Activated T-helper 1 cell treated with anti-CD3 and anti-CD28 coated beads, Interleukin-2, amount 50 U/mL, for 16 hours (primary cell): ENCODE measurements around the gene ANKRD40.

ENCODE experiments used
- DNase-seq, 2 donors: peaks; one replicate each; pipeline ENCODE4 v3.0.0-alpha.2; 2020; ENCODE audit warnings: low read depth in 1 of 2, low spot score in 1 of 2

ANKRD40 gene

DNA sequence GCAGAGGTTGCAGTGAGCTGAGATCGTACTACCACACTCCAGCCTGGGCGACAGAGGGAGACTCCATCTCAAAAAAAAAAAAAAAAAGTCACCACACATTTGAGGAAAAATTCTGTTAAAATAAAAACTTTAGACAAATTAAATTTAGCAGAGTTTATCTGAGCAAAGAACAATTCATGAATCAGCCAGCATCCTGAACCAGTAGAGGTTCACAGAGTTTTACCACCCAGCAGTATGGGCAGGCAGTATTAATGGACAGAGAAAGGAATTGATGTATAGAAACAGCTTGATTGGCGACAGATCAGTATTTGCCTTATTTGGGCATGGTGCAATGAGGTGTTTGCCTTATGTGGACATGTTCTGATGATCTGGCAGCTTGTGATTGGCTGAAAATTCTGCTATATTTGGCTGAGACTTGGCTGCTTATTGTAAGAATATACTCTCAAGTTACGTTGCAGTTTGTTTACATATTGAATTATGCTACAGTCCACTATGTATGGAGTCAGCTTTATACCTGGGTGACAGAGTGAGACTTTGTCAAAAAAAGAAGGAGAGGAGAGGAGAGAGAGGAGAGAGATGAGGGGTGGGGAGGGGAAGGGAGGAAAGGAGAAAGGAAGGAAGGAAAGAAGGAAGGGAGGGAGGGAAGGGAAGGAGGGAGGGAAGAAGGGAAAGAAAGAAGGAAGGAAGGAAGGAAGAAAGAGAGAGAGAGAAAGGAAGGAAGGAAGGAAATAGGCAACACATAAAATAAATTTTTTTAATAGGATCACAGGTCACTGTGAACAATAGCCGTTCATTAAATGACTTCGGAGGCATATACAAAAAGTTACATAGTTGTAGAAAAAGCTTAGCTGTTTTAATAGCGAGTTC lies 58.4 kb downstream of the ANKRD40 start:
- DNase-seq, result no peak

- no peak for DNase-seq
Measured at GRCh38 chr17:50647187-50647586, 60.5 kb downstream of the ANKRD40 start.

DNA sequence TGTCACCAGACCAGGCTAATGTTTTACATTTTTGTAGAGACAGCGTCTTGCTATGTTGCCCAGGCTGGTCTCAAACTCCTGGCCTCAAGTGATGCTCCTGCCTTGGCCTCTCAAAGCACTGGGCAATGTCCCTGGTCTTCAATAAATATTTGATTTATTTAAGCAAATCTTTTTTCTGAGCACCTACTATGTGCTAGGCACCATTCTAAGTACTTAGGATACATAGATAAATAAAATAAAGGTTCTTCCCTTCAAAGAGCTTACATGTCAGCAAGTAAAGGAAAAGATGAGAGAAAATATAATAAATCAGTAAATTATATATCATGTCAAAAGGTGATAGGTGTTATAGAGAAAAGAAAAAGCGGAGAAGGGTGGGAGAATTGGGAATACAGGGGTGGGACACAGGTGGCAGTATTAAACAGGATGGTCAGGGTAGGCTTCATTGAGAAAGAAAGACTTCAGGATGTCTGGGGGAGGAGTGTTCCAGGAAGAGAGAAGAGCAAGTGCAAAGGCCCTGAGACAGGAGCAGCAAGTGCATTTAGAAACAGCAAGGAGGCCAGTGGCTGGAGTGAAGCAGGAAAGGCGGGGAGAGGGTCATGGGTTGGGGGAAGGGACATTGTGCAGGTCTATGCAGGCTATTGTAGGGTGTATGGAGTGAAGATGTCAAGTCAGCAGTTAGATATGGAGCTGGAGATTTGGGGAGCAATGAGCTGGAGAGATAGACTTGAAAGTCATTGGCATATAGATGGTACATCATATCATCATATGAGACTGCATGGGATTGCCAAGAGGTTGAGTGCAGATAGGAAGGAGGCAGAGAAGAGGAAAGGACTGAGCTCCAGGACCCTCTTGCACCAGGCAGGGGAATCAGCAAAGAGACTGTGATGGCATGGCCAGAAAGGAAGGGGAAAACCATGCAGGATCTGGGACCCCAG lies 61.7 kb downstream of the ANKRD40 start:
- no peak for DNase-seq
